HUES48 (cell line): ENCODE measurements around the gene ANAPC10.
"Not testable (repeated sequence)": the region's sequence is repeated elsewhere in the genome, so short reads cannot be mapped to it uniquely, and the experiment has no call there.

ENCODE experiments used
- H3K27ac ChIP-seq: one replicate; pipeline ENCODE4 v1.7.0; 2013; ENCODE audit warnings: low read depth, low read length, inconsistent platforms
- H3K27me3 ChIP-seq: 2 replicates; pipeline ENCODE4 v1.6.1; 2013; ENCODE audit warnings: mild to moderate bottlenecking, low read length; ENCODE audit not compliant: control insufficient read depth, insufficient read depth
- H3K36me3 ChIP-seq: 2 replicates; pipeline ENCODE4 v1.6.1; 2013; ENCODE audit warnings: low read length; ENCODE audit not compliant: control insufficient read depth, insufficient read depth
- H3K4me1 ChIP-seq: 2 replicates; pipeline ENCODE4 v1.6.1; 2013; ENCODE audit warnings: mild to moderate bottlenecking, low read length; ENCODE audit not compliant: control insufficient read depth, insufficient read depth
- H3K4me3 ChIP-seq: 2 replicates; pipeline ENCODE4 v1.5.1; 2013; ENCODE audit warnings: mild to moderate bottlenecking, low read depth, low read length
- H3K9ac ChIP-seq: 2 replicates; pipeline ENCODE4 v1.6.1; 2013; ENCODE audit warnings: mild to moderate bottlenecking, low read depth, low read length, moderate library complexity
- H3K9me3 ChIP-seq: 2 replicates; pipeline ENCODE4 v1.6.1; 2013; ENCODE audit warnings: low read length; ENCODE audit not compliant: control insufficient read depth, insufficient read depth

Gene ANAPC10

GRCh38 chr4:145097821-145098674 is at the start of gene ANAPC10, which contains the start of gene ABCE1:
TSS of gene ANAPC10 (minus strand) at chr4:145098196. CDS start at chr4:145096099, 2,097 bp downstream.
TSS of gene ABCE1 (plus strand) at chr4:145098311. CDS start at chr4:145104413, 6,102 bp downstream.
- Histone ChIP-seq H3K9ac (peak within 1 kb of the TSS; percentile 97), H3K4me1 (peaks cover 14% of the 10 kb centered on the region), H3K27me3 (no peaks in the 10 kb centered on the region), H3K27ac (peak within 1 kb of the TSS; percentile 95), H3K4me3 (peak within 1 kb of the TSS; percentile 89), H3K9me3 (peaks cover 2% of the 10 kb centered on the region; the same call in 1 of the 2 replicates), H3K36me3 (peaks cover 28% of the 10 kb centered on the region)

GRCh38 chr4:145136219-145136618 is 38.2 kb upstream of the ANAPC10 start:
- H3K4me3 ChIP-seq, H3K27me3 ChIP-seq, H3K27ac ChIP-seq, H3K4me1 ChIP-seq, H3K9me3 ChIP-seq, H3K9ac ChIP-seq: not testable (repeated sequence)
- H3K36me3 ChIP-seq = peaks cover 46% of the 10 kb centered on the region

- no peaks in the 10 kb centered on the region for H3K9me3 ChIP-seq
- peaks cover 39% of the 10 kb centered on the region for H3K36me3 ChIP-seq
- H3K4me1 ChIP-seq = no peaks in the 10 kb centered on the region
- H3K4me3 ChIP-seq = no peak overlapping the region
- H3K27me3 ChIP-seq = no peaks in the 10 kb centered on the region
- no peak overlapping the region for H3K9ac ChIP-seq
- H3K27ac ChIP-seq = no peak overlapping the region
These were observed 34.6 kb upstream of the ANAPC10 start for GRCh38 chr4:145132511-145133098.

- Histone ChIP-seq H3K9me3 (no peaks in the 10 kb centered on the region), H3K36me3 (peaks cover 39% of the 10 kb centered on the region), H3K9ac (no peak overlapping the region), H3K4me1 (no peaks in the 10 kb centered on the region), H3K27ac (no peak overlapping the region), H3K4me3 (no peak overlapping the region), H3K27me3 (no peaks in the 10 kb centered on the region)
These were observed 33.9 kb upstream of the ANAPC10 start for GRCh38 chr4:145131848-145132247.

GRCh38 chr4:145130788-145131399 is 32.9 kb upstream of the ANAPC10 start:
- Histone ChIP-seq H3K36me3 (peaks cover 45% of the 10 kb centered on the region), H3K27ac (peak overlapping the region; percentile 16), H3K27me3 (no peaks in the 10 kb centered on the region), H3K4me1 (no peaks in the 10 kb centered on the region), H3K4me3 (no peak overlapping the region), H3K9ac (no peak overlapping the region), H3K9me3 (no peaks in the 10 kb centered on the region)

GRCh38 chr4:145130130-145130529 is 32.1 kb upstream of the ANAPC10 start:
- no peaks in the 10 kb centered on the region for H3K9me3 ChIP-seq
- no peak overlapping the region for H3K9ac ChIP-seq
- H3K36me3 ChIP-seq = peaks cover 53% of the 10 kb centered on the region
- H3K27me3 ChIP-seq = no peaks in the 10 kb centered on the region
- no peaks in the 10 kb centered on the region for H3K4me1 ChIP-seq
- H3K27ac ChIP-seq = no peak overlapping the region
- H3K4me3 ChIP-seq = no peak overlapping the region

GRCh38 chr4:145125396-145125795 is 27.4 kb upstream of the ANAPC10 start:
- peaks cover 98% of the 10 kb centered on the region for H3K36me3 ChIP-seq
- H3K4me1 ChIP-seq = no peaks in the 10 kb centered on the region
- no peaks in the 10 kb centered on the region for H3K27me3 ChIP-seq
- H3K9me3 ChIP-seq = no peaks in the 10 kb centered on the region
- no peak overlapping the region for H3K9ac ChIP-seq
- no peak overlapping the region for H3K27ac ChIP-seq
- H3K4me3 ChIP-seq = no peak overlapping the region

- no peak overlapping the region for H3K27ac ChIP-seq
- no peaks in the 10 kb centered on the region for H3K27me3 ChIP-seq
- peaks cover 90% of the 10 kb centered on the region for H3K36me3 ChIP-seq
- H3K9ac ChIP-seq = no peak overlapping the region
- no peaks in the 10 kb centered on the region for H3K4me1 ChIP-seq
- H3K9me3 ChIP-seq = no peaks in the 10 kb centered on the region
- no peak overlapping the region for H3K4me3 ChIP-seq
These were observed 10.1 kb upstream of the ANAPC10 start for GRCh38 chr4:145108128-145108527.

GRCh38 chr4:145107126-145107525 is 9.1 kb upstream of the ANAPC10 start:
- Histone ChIP-seq H3K27ac (no peak overlapping the region), H3K9me3 (no peaks in the 10 kb centered on the region), H3K4me1 (no peaks in the 10 kb centered on the region), H3K36me3 (peaks cover 80% of the 10 kb centered on the region), H3K27me3 (no peaks in the 10 kb centered on the region), H3K9ac (no peak overlapping the region), H3K4me3 (no peak overlapping the region)

- Histone ChIP-seq H3K36me3 (peaks cover 45% of the 10 kb centered on the region), H3K4me1 (0 out of 2 replicates have a peak, but pooled peaks cover 9% of the 10 kb centered on the region)
These were observed 5.5 kb upstream of the ANAPC10 start for GRCh38 chr4:145103496-145103895.

GRCh38 chr4:145102619-145103018 is 4.6 kb upstream of the ANAPC10 start:
- Histone ChIP-seq H3K4me3 (no peak overlapping the region), H3K4me1 (0 out of 2 replicates have a peak, but pooled peaks cover 9% of the 10 kb centered on the region), H3K27ac (no peak overlapping the region), H3K9me3 (no peaks in the 10 kb centered on the region), H3K9ac (no peak overlapping the region), H3K36me3 (peaks cover 36% of the 10 kb centered on the region), H3K27me3 (no peaks in the 10 kb centered on the region)

More at GRCh38 chr4:145103496-145103895, 5.5 kb upstream of the ANAPC10 start:
- Histone ChIP-seq H3K4me3 (no peak overlapping the region), H3K27me3 (no peaks in the 10 kb centered on the region), H3K27ac (no peak overlapping the region), H3K9ac (no peak overlapping the region), H3K9me3 (no peaks in the 10 kb centered on the region)
